Kidney epithelial cell (primary cell): ENCODE results near the gene KIF25. TPM values are rescaled to one million over a fixed set of nuclear protein-coding genes. Genes with fewer than 3 reads are reported as not detected.
A peak's percentile ranks its signal among the peaks of the same experiment; 100 is the strongest.

Experiments
- DNase-seq: peaks from one replicate; pipeline ENCODE4 v3.0.0-alpha.2; 2010; ENCODE audit warnings: low read depth
- H3K27me3 ChIP-seq: 2 replicates; pipeline ENCODE4 v1.6.0; 2011; ENCODE audit warnings: low read length; ENCODE audit not compliant: control insufficient read depth, insufficient read depth
- H3K36me3 ChIP-seq: 2 replicates; pipeline ENCODE4 v1.5.1; 2011; ENCODE audit warnings: low read length; ENCODE audit not compliant: control insufficient read depth, insufficient read depth
- H3K4me3 ChIP-seq: 2 replicates; pipeline ENCODE4 v1.5.1; 2011; ENCODE audit warnings: low read depth, mild to moderate bottlenecking, control low read depth, low read length
- CTCF ChIP-seq: IDR thresholded peaks from 2 replicates; pipeline ENCODE4 v1.5.1; 2011; ENCODE audit warnings: mild to moderate bottlenecking, moderate library complexity, low read length, control low read depth, inconsistent platforms; ENCODE audit not compliant: insufficient read depth, poor library complexity, severe bottlenecking
- total RNA-seq: library from RNA; depleted of rRNA; stranded (reverse); fragments of >200 nt; gene quantifications from 2 replicates; pipeline ENCODE4 v1.2.3, GENCODE V29; 2015

The KIF25 gene
- total RNA-seq, 1 donor from 2014 or later: not detected

- Histone ChIP-seq H3K36me3 (no peaks in the 10 kb centered on the region), H3K27me3 (no peaks in the 10 kb centered on the region), H3K4me3 (no peak overlapping the region)
- DNase-seq: no peak
- no peak for TF ChIP-seq CTCF
Measured at GRCh38 chr6:168025831-168026710, 28.6 kb downstream of the KIF25 start.

GRCh38 chr6:168026925-168027324, 29.5 kb downstream of the KIF25 start:
- TF ChIP-seq CTCF: no peak
- no peak for DNase-seq

GRCh38 chr6:168027521-168027920, 30.1 kb downstream of the KIF25 start:
- Histone ChIP-seq H3K27me3 (no peaks in the 10 kb centered on the region), H3K4me3 (no peak overlapping the region)

More at GRCh38 chr6:168026925-168027324, 29.5 kb downstream of the KIF25 start:
- Histone ChIP-seq H3K36me3 (no peaks in the 10 kb centered on the region), H3K27me3 (no peaks in the 10 kb centered on the region), H3K4me3 (no peak overlapping the region)

GRCh38 chr6:168028181-168028580, 30.7 kb downstream of the KIF25 start:
- no peak for DNase-seq
- no peak overlapping the region for H3K4me3 ChIP-seq
- TF ChIP-seq CTCF: no peak
- H3K36me3 ChIP-seq: no peaks in the 10 kb centered on the region
- H3K27me3 ChIP-seq: no peaks in the 10 kb centered on the region

More at GRCh38 chr6:168027521-168027920, 30.1 kb downstream of the KIF25 start:
- no peak for DNase-seq
- TF ChIP-seq CTCF: no peak
- no peaks in the 10 kb centered on the region for H3K36me3 ChIP-seq

- Histone ChIP-seq H3K36me3 (no peaks in the 10 kb centered on the region), H3K4me3 (no peak overlapping the region), H3K27me3 (no peaks in the 10 kb centered on the region)
- DNase-seq: peak; percentile 14
- no peak for TF ChIP-seq CTCF
Measured at GRCh38 chr6:168029459-168030217, 32.2 kb downstream of the KIF25 start.
